ENCODE measurements around the gene TRMT11. TPM values are rescaled to one million over a fixed set of nuclear protein-coding genes. Genes with fewer than 3 reads are reported as not detected.
A peak's percentile ranks its signal among the peaks of the same experiment; 100 is the strongest.

The TRMT11 gene
- total RNA-seq, 1 donor from 2014 or later: 9.2 TPM

GRCh38 chr6:125987026-125987617, 782 bp downstream of the TRMT11 start:
- DNase-seq: no peak
- peaks cover 35% of the 10 kb centered on the region for H3K4me1 ChIP-seq
- no peaks in the 10 kb centered on the region for H3K27me3 ChIP-seq (ENCODE audit: low read depth)
- peak overlapping the region; percentile 81 for H3K27ac ChIP-seq (replicated peaks)
- H3K4me3 ChIP-seq: peak overlapping the region; percentile 87
- intact Hi-C loops (cut with micrococcal nuclease): no loop called here
- H3K36me3 ChIP-seq: no peaks in the 10 kb centered on the region
- no peaks in the 10 kb centered on the region for H3K9me3 ChIP-seq (replicated peaks)
- no peak for TF ChIP-seq CTCF (IDR thresholded peaks at IDR 0.05; ENCODE audit: borderline replicate concordance)

GRCh38 chr6:125988280-125988679, 1.9 kb downstream of the TRMT11 start:
- no peak for TF ChIP-seq CTCF (IDR thresholded peaks at IDR 0.05; ENCODE audit: borderline replicate concordance)
- intact Hi-C loops (cut with micrococcal nuclease): no loop called here

GRCh38 chr6:125989631-125990030, 3.3 kb downstream of the TRMT11 start:
- Histone ChIP-seq H3K9me3 (replicated peaks) (no peaks in the 10 kb centered on the region), H3K27me3 (ENCODE audit: low read depth) (no peaks in the 10 kb centered on the region), H3K4me3 (no peak overlapping the region), H3K36me3 (no peaks in the 10 kb centered on the region), H3K4me1 (peaks cover 35% of the 10 kb centered on the region), H3K27ac (replicated peaks) (no peak overlapping the region)
- DNase-seq: no peak
- intact Hi-C loops (cut with micrococcal nuclease): no loop called here
- TF ChIP-seq CTCF (IDR thresholded peaks at IDR 0.05; ENCODE audit: borderline replicate concordance): no peak

More at GRCh38 chr6:125988280-125988679, 1.9 kb downstream of the TRMT11 start:
- H3K9me3 ChIP-seq (replicated peaks): no peaks in the 10 kb centered on the region
- no peak overlapping the region for H3K27ac ChIP-seq (replicated peaks)
- H3K4me1 ChIP-seq: peaks cover 35% of the 10 kb centered on the region
- no peaks in the 10 kb centered on the region for H3K36me3 ChIP-seq
- DNase-seq: no peak
- no peak overlapping the region for H3K4me3 ChIP-seq
- H3K27me3 ChIP-seq (ENCODE audit: low read depth): no peaks in the 10 kb centered on the region

- no peaks in the 10 kb centered on the region for H3K27me3 ChIP-seq (ENCODE audit: low read depth)
- no peak for DNase-seq
- no peaks in the 10 kb centered on the region for H3K9me3 ChIP-seq (replicated peaks)
- intact Hi-C loops (cut with micrococcal nuclease): no loop called here
- H3K4me1 ChIP-seq: peaks cover 32% of the 10 kb centered on the region
- no peak for TF ChIP-seq CTCF (IDR thresholded peaks at IDR 0.05; ENCODE audit: borderline replicate concordance)
- no peaks in the 10 kb centered on the region for H3K36me3 ChIP-seq
- H3K4me3 ChIP-seq: no peak overlapping the region
- no peak overlapping the region for H3K27ac ChIP-seq (replicated peaks)
Observed at GRCh38 chr6:125991653-125992052, 5.3 kb downstream of the TRMT11 start.

GRCh38 chr6:125994670-125995488, 8.5 kb downstream of the TRMT11 start:
- Histone ChIP-seq H3K4me1 (peaks cover 22% of the 10 kb centered on the region), H3K27me3 (ENCODE audit: low read depth) (no peaks in the 10 kb centered on the region), H3K27ac (replicated peaks) (no peak overlapping the region), H3K4me3 (no peak overlapping the region), H3K36me3 (peaks cover 23% of the 10 kb centered on the region), H3K9me3 (replicated peaks) (no peaks in the 10 kb centered on the region)
- DNase-seq: no peak
- intact Hi-C loops (cut with micrococcal nuclease): no loop called here
- TF ChIP-seq CTCF (IDR thresholded peaks at IDR 0.05; ENCODE audit: borderline replicate concordance): no peak

Data from left ventricle myocardium inferior (tissue), 1 donor.